Hepatocyte (in vitro differentiated cells): ENCODE results near the gene PAF1. TPM values are rescaled to one million over a fixed set of nuclear protein-coding genes. Genes with fewer than 3 reads are reported as not detected.

Experiments used
- DNase-seq: peaks from one replicate; pipeline ENCODE4 v3.0.0-alpha.2; 2016; ENCODE audit warnings: low spot score
- H2AFZ ChIP-seq: fragments of 200-600 bp; sonication (generic); 2 replicates; pipeline ENCODE4 v1.6.0; 2016; ENCODE audit warnings: antibody characterized with exemption, mild to moderate bottlenecking
- H3K27ac ChIP-seq: fragments of 200-600 bp; sonication (generic); 2 replicates; pipeline ENCODE4 v1.5.1; 2016; ENCODE audit warnings: mild to moderate bottlenecking
- H3K27me3 ChIP-seq: fragments of 200-600 bp; sonication (generic); 2 replicates; pipeline ENCODE4 v1.6.1; 2016
- H3K36me3 ChIP-seq: fragments of 200-600 bp; sonication (generic); replicated peaks from 2 replicates; pipeline ENCODE4 v1.5.1; 2016; ENCODE audit warnings: low read depth; ENCODE audit not compliant: insufficient read depth
- H3K4me1 ChIP-seq: fragments of 200-600 bp; sonication (generic); 2 replicates; pipeline ENCODE4 v1.5.1; 2016; ENCODE audit warnings: mild to moderate bottlenecking, moderate library complexity; ENCODE audit not compliant: insufficient read depth
- H3K4me2 ChIP-seq: fragments of 200-600 bp; sonication (generic); 2 replicates; pipeline ENCODE4 v1.6.0; 2016
- H3K4me3 ChIP-seq: fragments of 200-600 bp; sonication (generic); 2 replicates; pipeline ENCODE4 v1.5.1; 2016; ENCODE audit warnings: mild to moderate bottlenecking
- H3K79me2 ChIP-seq: fragments of 200-600 bp; sonication (generic); 2 replicates; pipeline ENCODE4 v1.6.0; 2017; ENCODE audit warnings: mild to moderate bottlenecking
- H3K9me2 ChIP-seq: fragments of 200-600 bp; sonication (generic); replicated peaks from 2 replicates; pipeline ENCODE4 v1.6.0; 2017; ENCODE audit warnings: mild to moderate bottlenecking; ENCODE audit not compliant: insufficient read depth
- H3K9me3 ChIP-seq: fragments of 200-600 bp; sonication (generic); 2 replicates; pipeline ENCODE4 v1.5.1; 2016; ENCODE audit warnings: low read depth, mild to moderate bottlenecking
- H4K20me1 ChIP-seq: fragments of 200-600 bp; sonication (generic); 2 replicates; pipeline ENCODE4 v1.6.0; 2016; ENCODE audit warnings: mild to moderate bottlenecking; ENCODE audit not compliant: insufficient read depth, poor library complexity, severe bottlenecking
- EZH2 ChIP-seq: fragments of 200-600 bp; sonication (generic); IDR thresholded peaks from 2 replicates; pipeline ENCODE4 v1.6.1; 2016; ENCODE audit warnings: antibody characterized with exemption, mild to moderate bottlenecking, borderline replicate concordance
- EZH2phosphoT487 ChIP-seq: fragments of 200-600 bp; sonication (generic); IDR thresholded peaks from one replicate; pipeline ENCODE4 v1.6.1; 2018; ENCODE audit warnings: antibody characterized with exemption, mild to moderate bottlenecking, low read depth, moderate library complexity; ENCODE audit not compliant: unreplicated experiment, severe bottlenecking
- WGBS: methylation state at CpG from one replicate; pipeline ENCODE4 v1.1.6; 2016; ENCODE audit warnings: low lambda C conversion rate; ENCODE audit errors: missing lambda C conversion rate; 5-methylcytosine and 5-hydroxymethylcytosine counted together
- polyA plus RNA-seq: library from polyadenylated mRNA; unstranded; fragments of >200 nt; fragmentation: Nextera tagmentation; extraction: Ambion mirVana; gene quantifications from 2 replicates; pipeline ENCODE4 v1.2.1, GENCODE V29; 2016
- total RNA-seq: library from RNA; depleted of rRNA; stranded (reverse); fragments of >200 nt; gene quantifications from 2 replicates; pipeline ENCODE4 v1.2.3, GENCODE V29; 2014
- TF ChIP-seq, protein P1 (sequence below): fragments of 200-600 bp; sonication (generic); IDR thresholded peaks from 2 replicates; pipeline ENCODE4 v1.5.1; 2016; ENCODE audit warnings: antibody characterized with exemption, mild to moderate bottlenecking; ENCODE audit not compliant: poor library complexity

PAF1 gene
- total and polyA plus RNA-seq, 2 experiments from 2014 or later, result 30.4 to 54.4 TPM

DNA sequence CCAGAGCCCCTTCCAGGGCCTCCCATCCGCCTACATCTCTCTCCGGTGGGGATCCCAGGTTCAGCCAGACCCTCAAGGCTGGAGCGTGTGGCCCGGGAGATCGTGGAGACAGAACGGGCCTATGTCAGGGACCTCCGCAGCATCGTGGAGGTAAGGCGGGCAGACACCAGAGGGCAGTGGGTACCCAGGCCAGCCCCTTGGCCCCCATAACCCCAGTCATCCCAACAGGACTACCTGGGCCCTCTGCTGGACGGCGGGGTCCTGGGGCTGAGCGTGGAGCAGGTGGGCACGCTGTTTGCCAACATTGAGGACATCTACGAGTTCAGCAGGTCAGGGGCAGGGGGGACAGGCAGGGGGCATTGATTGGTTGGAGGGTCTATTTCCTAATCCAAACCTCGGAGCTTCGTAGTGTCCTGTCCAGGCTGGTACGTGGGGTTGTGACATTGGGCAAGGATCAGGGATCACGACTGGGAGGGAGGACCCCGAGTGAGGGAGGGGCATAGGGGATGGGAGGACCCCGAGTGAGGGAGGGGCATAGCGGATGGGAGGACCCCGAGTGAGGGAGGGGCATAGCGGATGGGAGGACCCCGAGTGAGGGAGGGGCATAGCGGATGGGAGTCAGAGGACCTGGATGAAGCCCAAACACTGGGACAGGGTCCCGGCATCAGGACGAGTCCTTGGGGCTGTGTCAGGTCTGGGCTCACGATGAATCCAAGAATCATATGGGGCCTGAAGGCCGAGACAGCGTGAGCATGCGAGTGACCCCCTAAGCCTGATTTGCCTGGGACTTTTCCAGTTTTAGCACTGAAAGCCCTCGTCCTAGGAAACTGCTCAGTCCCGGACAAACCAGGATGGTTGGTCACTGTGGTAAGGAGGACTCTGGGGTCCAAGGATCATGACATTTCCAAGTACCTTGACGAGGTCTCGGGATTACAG, 24.5 kb upstream of the PAF1 start:
- Histone ChIP-seq H3K4me2 (peak overlapping the region; percentile 91), H3K4me3 (no peak overlapping the region), H3K9me2 (no peaks in the 10 kb centered on the region), H3K79me2 (peaks cover 41% of the 10 kb centered on the region), H3K36me3 (no peaks in the 10 kb centered on the region), H3K27me3 (no peaks in the 10 kb centered on the region), H2AFZ (no peak overlapping the region), H3K9me3 (no peaks in the 10 kb centered on the region), H4K20me1 (peaks cover 3% of the 10 kb centered on the region), H3K4me1 (peaks cover 16% of the 10 kb centered on the region), H3K27ac (no peak overlapping the region)
- TF ChIP-seq EZH2, result no peak
- TF ChIP-seq, protein P1, sequence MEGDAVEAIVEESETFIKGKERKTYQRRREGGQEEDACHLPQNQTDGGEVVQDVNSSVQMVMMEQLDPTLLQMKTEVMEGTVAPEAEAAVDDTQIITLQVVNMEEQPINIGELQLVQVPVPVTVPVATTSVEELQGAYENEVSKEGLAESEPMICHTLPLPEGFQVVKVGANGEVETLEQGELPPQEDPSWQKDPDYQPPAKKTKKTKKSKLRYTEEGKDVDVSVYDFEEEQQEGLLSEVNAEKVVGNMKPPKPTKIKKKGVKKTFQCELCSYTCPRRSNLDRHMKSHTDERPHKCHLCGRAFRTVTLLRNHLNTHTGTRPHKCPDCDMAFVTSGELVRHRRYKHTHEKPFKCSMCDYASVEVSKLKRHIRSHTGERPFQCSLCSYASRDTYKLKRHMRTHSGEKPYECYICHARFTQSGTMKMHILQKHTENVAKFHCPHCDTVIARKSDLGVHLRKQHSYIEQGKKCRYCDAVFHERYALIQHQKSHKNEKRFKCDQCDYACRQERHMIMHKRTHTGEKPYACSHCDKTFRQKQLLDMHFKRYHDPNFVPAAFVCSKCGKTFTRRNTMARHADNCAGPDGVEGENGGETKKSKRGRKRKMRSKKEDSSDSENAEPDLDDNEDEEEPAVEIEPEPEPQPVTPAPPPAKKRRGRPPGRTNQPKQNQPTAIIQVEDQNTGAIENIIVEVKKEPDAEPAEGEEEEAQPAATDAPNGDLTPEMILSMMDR, result no peak
- no peak for TF ChIP-seq EZH2phosphoT487
- whole genome bisulfite sequencing, result 85% methylated on average over 31 of the region's 35 CpGs
- DNase-seq, result no peak

DNA sequence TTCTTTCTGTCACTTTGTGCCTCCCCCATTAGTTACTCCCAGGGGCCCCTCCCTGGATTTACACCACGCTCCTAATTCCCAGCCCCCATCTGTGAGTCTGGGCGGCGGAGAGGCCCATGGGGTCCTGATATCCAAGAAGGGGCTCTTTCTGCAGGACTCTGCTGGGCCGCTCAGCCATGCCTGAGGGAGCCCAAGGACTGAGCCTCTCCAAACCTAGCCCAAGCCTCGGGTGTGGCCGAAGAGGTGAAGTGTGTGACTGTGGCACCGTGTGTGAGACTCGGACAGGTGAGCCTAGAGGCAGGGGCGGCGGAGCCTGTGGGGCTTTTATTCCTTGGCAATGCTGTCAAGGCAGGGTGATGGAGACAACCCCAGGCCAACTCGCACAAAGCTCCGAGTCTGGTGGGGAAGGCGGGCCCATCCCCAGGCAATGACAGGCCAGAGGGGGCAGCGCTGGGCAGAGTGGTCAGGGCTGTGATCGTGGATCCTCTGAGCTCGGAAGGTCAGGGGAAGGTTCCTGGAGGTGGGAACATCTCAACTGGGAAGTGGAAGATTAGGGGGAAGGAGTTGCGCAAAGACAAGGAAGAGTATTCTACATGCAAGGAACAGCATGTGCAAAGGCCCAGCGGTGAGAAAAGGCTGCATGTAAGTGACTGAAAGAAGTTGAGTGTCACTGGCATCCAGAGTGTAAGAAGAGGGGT, 23.2 kb upstream of the PAF1 start:
- Histone ChIP-seq H3K27ac (peak overlapping the region; percentile 99), H3K4me3 (peak overlapping the region; percentile 59), H2AFZ (peak overlapping the region; percentile 45), H3K27me3 (no peaks in the 10 kb centered on the region), H3K79me2 (peaks cover 41% of the 10 kb centered on the region), H3K9me2 (no peaks in the 10 kb centered on the region), H3K36me3 (no peaks in the 10 kb centered on the region), H3K4me2 (peak overlapping the region; percentile 91), H3K9me3 (no peaks in the 10 kb centered on the region), H4K20me1 (peaks cover 3% of the 10 kb centered on the region), H3K4me1 (peaks cover 18% of the 10 kb centered on the region)
- DNase-seq, result peak; percentile 44
- no peak for TF ChIP-seq EZH2phosphoT487
- TF ChIP-seq, protein P1, result no peak
- TF ChIP-seq EZH2, result no peak
- WGBS, result 16% methylated on average over 18 of the region's 18 CpGs

DNA sequence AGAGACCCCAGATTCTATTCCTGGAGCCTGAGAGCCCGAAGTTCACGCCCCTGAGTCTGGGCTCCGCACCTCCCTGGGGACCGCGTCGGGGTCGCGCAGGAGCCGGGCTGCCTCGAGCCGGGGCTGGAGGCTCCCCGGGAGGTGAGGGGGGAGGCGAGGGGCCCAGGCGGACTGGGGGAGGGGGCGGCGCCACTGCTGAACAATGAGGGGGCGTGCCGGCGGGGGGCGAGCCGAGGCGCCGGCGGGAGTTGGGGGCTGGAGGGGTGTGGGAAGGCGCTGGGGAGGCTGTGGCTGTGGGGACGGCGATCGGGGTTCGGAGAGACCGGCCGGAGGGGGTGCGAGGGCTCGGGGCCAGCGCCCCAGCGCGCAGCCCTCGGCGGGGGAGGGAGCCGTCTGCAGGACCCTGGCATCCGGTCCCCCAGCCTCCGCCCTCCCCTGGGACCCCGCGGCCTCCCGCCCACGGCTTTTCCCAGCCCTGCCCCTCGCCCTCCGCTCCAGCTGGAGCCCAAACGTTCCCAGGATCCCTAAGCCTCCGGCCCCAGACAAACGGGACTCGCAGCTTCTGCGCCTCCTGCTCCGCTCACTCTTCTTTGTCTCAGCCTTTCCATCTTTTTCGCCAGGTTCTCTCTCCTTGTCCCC, 22.5 kb upstream of the PAF1 start:
- Histone ChIP-seq H3K4me1 (peaks cover 18% of the 10 kb centered on the region), H3K27ac (peak overlapping the region; percentile 99), H3K9me3 (no peaks in the 10 kb centered on the region), H3K36me3 (no peaks in the 10 kb centered on the region), H4K20me1 (peaks cover 6% of the 10 kb centered on the region), H3K4me2 (peak overlapping the region; percentile 91), H3K9me2 (no peaks in the 10 kb centered on the region), H2AFZ (peak overlapping the region; percentile 72), H3K79me2 (peaks cover 47% of the 10 kb centered on the region), H3K27me3 (no peaks in the 10 kb centered on the region), H3K4me3 (peak overlapping the region; percentile 59)
- peak; percentile 85 for DNase-seq
- TF ChIP-seq EZH2phosphoT487, result no peak
- no peak for TF ChIP-seq EZH2
- TF ChIP-seq, protein P1, result no peak
- WGBS, result under 1% methylated on average over 15 of the region's 54 CpGs
